ENCODE results near the gene RBSN.

- no peak for TF ChIP-seq EZH2 (IDR thresholded peaks at IDR 0.05; ENCODE audit: low read depth)
- no peak for TF ChIP-seq CTCF (conservative IDR thresholded peaks at IDR 0.05)
Measured at GRCh38 chr3:15050405-15051092, 48.4 kb downstream of the RBSN start.

Data from PC-9 (cell line).